ENCODE results near the gene NQO2.

The NQO2 gene

GRCh38 chr6:2962004-2962403 lies 37.7 kb upstream of the NQO2 start:
- Histone ChIP-seq H3K4me3 (IDR thresholded peaks at IDR 0.05; ENCODE audit: insufficient read depth, low read depth, low read length) (no peak overlapping the region), H3K79me2 (ENCODE audit: insufficient read depth, low read depth) (no peaks in the 10 kb centered on the region), H2AFZ (ENCODE audit: low read depth) (no peak overlapping the region), H3K9ac (no peak overlapping the region), H4K20me1 (ENCODE audit: insufficient read depth) (no peaks in the 10 kb centered on the region), H3K4me2 (no peak overlapping the region), H3K27ac (no peak overlapping the region), H3K27me3 (ENCODE audit: insufficient read depth, low read depth) (no peaks in the 10 kb centered on the region), H3K4me1 (ENCODE audit: low read depth, poor library complexity, severe bottlenecking) (no peaks in the 10 kb centered on the region), H3K36me3 (ENCODE audit: insufficient read depth) (no peaks in the 10 kb centered on the region)
- TF ChIP-seq, protein P1, sequence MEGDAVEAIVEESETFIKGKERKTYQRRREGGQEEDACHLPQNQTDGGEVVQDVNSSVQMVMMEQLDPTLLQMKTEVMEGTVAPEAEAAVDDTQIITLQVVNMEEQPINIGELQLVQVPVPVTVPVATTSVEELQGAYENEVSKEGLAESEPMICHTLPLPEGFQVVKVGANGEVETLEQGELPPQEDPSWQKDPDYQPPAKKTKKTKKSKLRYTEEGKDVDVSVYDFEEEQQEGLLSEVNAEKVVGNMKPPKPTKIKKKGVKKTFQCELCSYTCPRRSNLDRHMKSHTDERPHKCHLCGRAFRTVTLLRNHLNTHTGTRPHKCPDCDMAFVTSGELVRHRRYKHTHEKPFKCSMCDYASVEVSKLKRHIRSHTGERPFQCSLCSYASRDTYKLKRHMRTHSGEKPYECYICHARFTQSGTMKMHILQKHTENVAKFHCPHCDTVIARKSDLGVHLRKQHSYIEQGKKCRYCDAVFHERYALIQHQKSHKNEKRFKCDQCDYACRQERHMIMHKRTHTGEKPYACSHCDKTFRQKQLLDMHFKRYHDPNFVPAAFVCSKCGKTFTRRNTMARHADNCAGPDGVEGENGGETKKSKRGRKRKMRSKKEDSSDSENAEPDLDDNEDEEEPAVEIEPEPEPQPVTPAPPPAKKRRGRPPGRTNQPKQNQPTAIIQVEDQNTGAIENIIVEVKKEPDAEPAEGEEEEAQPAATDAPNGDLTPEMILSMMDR (conservative IDR thresholded peaks at IDR 0.05; ENCODE audit: low read depth, low read length) = no peak

- Histone ChIP-seq H3K9ac (no peak overlapping the region), H3K27me3 (ENCODE audit: insufficient read depth, low read depth) (no peaks in the 10 kb centered on the region), H3K4me3 (IDR thresholded peaks at IDR 0.05; ENCODE audit: insufficient read depth, low read depth, low read length) (no peak overlapping the region), H3K79me2 (ENCODE audit: insufficient read depth, low read depth) (no peaks in the 10 kb centered on the region), H3K4me2 (no peak overlapping the region), H2AFZ (ENCODE audit: low read depth) (no peak overlapping the region), H3K36me3 (ENCODE audit: insufficient read depth) (no peaks in the 10 kb centered on the region), H4K20me1 (ENCODE audit: insufficient read depth) (no peaks in the 10 kb centered on the region), H3K27ac (no peak overlapping the region), H3K4me1 (ENCODE audit: low read depth, poor library complexity, severe bottlenecking) (no peaks in the 10 kb centered on the region)
- TF ChIP-seq, protein P1 (conservative IDR thresholded peaks at IDR 0.05; ENCODE audit: low read depth, low read length) = no peak
Measured at GRCh38 chr6:2962636-2963035, 37.1 kb upstream of the NQO2 start.

- no peaks in the 10 kb centered on the region for H3K27me3 ChIP-seq (ENCODE audit: insufficient read depth, low read depth)
- H3K4me2 ChIP-seq = no peak overlapping the region
- H2AFZ ChIP-seq (ENCODE audit: low read depth) = no peak overlapping the region
- no peaks in the 10 kb centered on the region for H3K4me1 ChIP-seq (ENCODE audit: low read depth, poor library complexity, severe bottlenecking)
- H3K9ac ChIP-seq = no peak overlapping the region
- no peak overlapping the region for H3K27ac ChIP-seq
- no peaks in the 10 kb centered on the region for H4K20me1 ChIP-seq (ENCODE audit: insufficient read depth)
- no peak overlapping the region for H3K4me3 ChIP-seq (IDR thresholded peaks at IDR 0.05; ENCODE audit: insufficient read depth, low read depth, low read length)
- TF ChIP-seq, protein P1 (conservative IDR thresholded peaks at IDR 0.05; ENCODE audit: low read depth, low read length) = no peak
- H3K79me2 ChIP-seq (ENCODE audit: insufficient read depth, low read depth) = no peaks in the 10 kb centered on the region
- H3K36me3 ChIP-seq (ENCODE audit: insufficient read depth) = no peaks in the 10 kb centered on the region
Measured at GRCh38 chr6:2963756-2964155, 35.9 kb upstream of the NQO2 start.

DNA sequence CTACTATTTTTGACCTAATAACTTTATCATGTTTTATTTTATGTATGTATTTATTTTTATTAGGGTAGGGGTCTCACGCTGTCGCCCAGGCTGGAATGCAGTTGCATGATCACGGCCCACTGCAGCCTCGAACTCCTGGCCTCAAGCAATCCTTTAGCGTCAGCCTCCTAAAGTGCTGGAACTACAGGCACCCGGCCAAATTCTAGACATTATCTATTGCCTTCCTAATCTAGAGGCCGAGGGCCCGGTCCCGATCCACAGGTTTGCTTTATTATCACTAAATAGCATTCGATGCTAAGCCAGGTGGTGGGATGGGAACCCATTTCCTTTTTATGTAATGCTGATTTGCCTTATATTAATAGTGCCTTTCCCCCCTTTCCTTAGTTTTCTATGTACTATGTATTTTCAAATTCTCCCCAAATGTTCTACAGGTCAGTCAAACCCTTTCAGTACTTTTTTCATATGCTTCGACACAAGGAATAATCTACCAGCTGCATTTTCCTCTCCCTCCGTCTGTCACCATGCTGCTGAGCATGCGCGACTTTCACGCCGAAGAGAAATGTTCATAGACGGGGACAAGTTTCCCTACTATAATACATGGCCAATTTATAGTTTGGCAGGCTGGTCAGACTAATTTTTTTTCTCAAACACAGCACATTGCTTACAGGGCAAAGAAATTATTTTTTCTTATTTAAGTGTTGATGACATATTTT lies 34.7 kb upstream of the NQO2 start:
- Histone ChIP-seq H2AFZ (ENCODE audit: low read depth) (no peak overlapping the region), H3K4me2 (no peak overlapping the region), H4K20me1 (ENCODE audit: insufficient read depth) (no peaks in the 10 kb centered on the region), H3K4me3 (IDR thresholded peaks at IDR 0.05; ENCODE audit: insufficient read depth, low read depth, low read length) (no peak overlapping the region), H3K79me2 (ENCODE audit: insufficient read depth, low read depth) (no peaks in the 10 kb centered on the region), H3K27me3 (ENCODE audit: insufficient read depth, low read depth) (no peaks in the 10 kb centered on the region), H3K27ac (no peak overlapping the region), H3K36me3 (ENCODE audit: insufficient read depth) (no peaks in the 10 kb centered on the region), H3K4me1 (ENCODE audit: low read depth, poor library complexity, severe bottlenecking) (no peaks in the 10 kb centered on the region), H3K9ac (no peak overlapping the region)
- TF ChIP-seq, protein P1 (conservative IDR thresholded peaks at IDR 0.05; ENCODE audit: low read depth, low read length) = no peak

Measured in KMS-11 (cell line).